Ishikawa (cell line): Measurements from ENCODE around the gene EAF1.

Experiments used
- CEBPB ChIP-seq: IDR thresholded peaks from 2 replicates; pipeline ENCODE4 v1.6.1; 2012
- CREB1 ChIP-seq: IDR thresholded peaks from 2 replicates; pipeline ENCODE4 v1.6.1; 2012; ENCODE audit warnings: low read depth
- EGR1 ChIP-seq: IDR thresholded peaks from 2 replicates; pipeline ENCODE4 v1.6.1; 2012
- EP300 ChIP-seq: IDR thresholded peaks from 2 replicates; pipeline ENCODE4 v1.6.1; 2012; ENCODE audit warnings: borderline replicate concordance
- FOXM1 ChIP-seq: IDR thresholded peaks from 2 replicates; pipeline ENCODE4 v1.6.1; 2012; ENCODE audit warnings: low read depth, borderline replicate concordance
- MAX ChIP-seq: IDR thresholded peaks from 2 replicates; pipeline ENCODE4 v1.6.1; 2012
- NFIC ChIP-seq: IDR thresholded peaks from 2 replicates; pipeline ENCODE4 v1.6.1; 2012
- RAD21 ChIP-seq: IDR thresholded peaks from 2 replicates; pipeline ENCODE4 v1.6.1; 2012; ENCODE audit warnings: low read depth
- REST ChIP-seq: IDR thresholded peaks from 2 replicates; pipeline ENCODE4 v1.6.1; 2012; ENCODE audit warnings: low read depth, mild to moderate bottlenecking
- TAF1 ChIP-seq: IDR thresholded peaks from 2 replicates; pipeline ENCODE4 v1.6.1; 2012; ENCODE audit warnings: low read depth, mild to moderate bottlenecking
- TCF12 ChIP-seq: IDR thresholded peaks from 2 replicates; pipeline ENCODE4 v1.6.1; 2012; ENCODE audit warnings: low read depth
- TEAD4 ChIP-seq: IDR thresholded peaks from 2 replicates; pipeline ENCODE4 v1.6.1; 2012
- USF1 ChIP-seq: IDR thresholded peaks from 2 replicates; pipeline ENCODE4 v1.6.1; 2012
- YY1 ChIP-seq: IDR thresholded peaks from 2 replicates; pipeline ENCODE4 v1.6.1; 2012; ENCODE audit warnings: low read depth
- ZBTB7A ChIP-seq: IDR thresholded peaks from 2 replicates; pipeline ENCODE4 v1.6.1; 2012; ENCODE audit warnings: low read depth

Gene EAF1

GRCh38 chr3:15436246-15436645, 8.8 kb downstream of the EAF1 start:
- TF ChIP-seq YY1 (no peak), EGR1 (no peak), EP300 (no peak), FOXM1 (no peak), USF1 (no peak), TAF1 (no peak), TEAD4 (no peak), MAX (no peak), NFIC (no peak), REST (no peak), RAD21 (no peak), CREB1 (no peak), TCF12 (no peak), ZBTB7A (no peak), CEBPB (no peak)

- TF ChIP-seq MAX = no peak
- no peak for TF ChIP-seq TAF1
- TF ChIP-seq EP300 = no peak
- no peak for TF ChIP-seq TCF12
- TF ChIP-seq YY1 = no peak
- TF ChIP-seq USF1 = no peak
- no peak for TF ChIP-seq TEAD4
Measured at GRCh38 chr3:15438983-15439382, 11.6 kb downstream of the EAF1 start.

- TF ChIP-seq YY1 (no peak), EP300 (no peak), REST (no peak), ZBTB7A (no peak), FOXM1 (no peak), EGR1 (no peak), MAX (no peak)
Measured at GRCh38 chr3:15439476-15439875, 12.1 kb downstream of the EAF1 start.

- no peak for TF ChIP-seq ZBTB7A
- TF ChIP-seq TCF12 = no peak
Measured at GRCh38 chr3:15440891-15441290, 13.5 kb downstream of the EAF1 start.

- TF ChIP-seq TCF12 (no peak), RAD21 (no peak), EGR1 (no peak), TEAD4 (no peak), CEBPB (no peak)
Measured at GRCh38 chr3:15443826-15444524, 16.6 kb downstream of the EAF1 start.

GRCh38 chr3:15449489-15450224, 22.3 kb downstream of the EAF1 start:
- TF ChIP-seq TAF1 (no peak), EGR1 (no peak), EP300 (no peak), USF1 (no peak), ZBTB7A (no peak), TCF12 (no peak), TEAD4 (no peak), FOXM1 (no peak), MAX (no peak), REST (no peak), RAD21 (no peak)
